ENCODE data around the gene PRPF38A. TPM values are rescaled to one million over a fixed set of nuclear protein-coding genes. Genes with fewer than 3 reads are reported as not detected.

The PRPF38A gene
- total RNA-seq, 1 experiment from 2014 or later, result 41.6 TPM

DNA sequence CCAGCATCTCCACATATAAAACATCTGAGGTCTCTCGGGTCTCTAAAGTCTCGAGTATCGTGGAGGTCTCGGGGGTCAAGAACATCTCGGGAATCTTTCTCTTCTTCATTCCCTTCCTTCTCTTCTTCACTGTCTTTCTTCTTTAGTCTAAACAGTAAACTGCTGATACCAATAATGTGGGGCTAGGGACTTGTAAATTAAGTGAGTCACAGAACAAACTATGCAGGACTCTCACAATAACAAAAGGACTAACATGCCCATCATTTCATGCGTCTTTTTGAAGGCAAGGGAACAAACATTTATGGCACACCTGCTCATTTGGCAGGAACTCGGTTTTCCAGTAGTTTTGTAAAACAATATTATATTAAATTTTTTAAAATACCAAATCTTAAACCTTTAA lies 32.4 kb downstream of the PRPF38A start:
- no TSS peak for BruUV-seq (replicated peaks)
- ChIA-PET CTCF (no interaction called here), POLR2A (no interaction called here)
- in situ Hi-C loops (cut with HindIII; ENCODE audit: low pct_unique_long_range_greater_than_20kb, low sequenced_read_pairs), result no loop called here
- ATAC-seq (no peak), DNase-seq (ENCODE audit: low read depth, low spot score) (no peak)
- intact Hi-C loops (cut with micrococcal nuclease; ENCODE audit: unreplicated experiment), result no loop called here
- TF ChIP-seq, protein P1, sequence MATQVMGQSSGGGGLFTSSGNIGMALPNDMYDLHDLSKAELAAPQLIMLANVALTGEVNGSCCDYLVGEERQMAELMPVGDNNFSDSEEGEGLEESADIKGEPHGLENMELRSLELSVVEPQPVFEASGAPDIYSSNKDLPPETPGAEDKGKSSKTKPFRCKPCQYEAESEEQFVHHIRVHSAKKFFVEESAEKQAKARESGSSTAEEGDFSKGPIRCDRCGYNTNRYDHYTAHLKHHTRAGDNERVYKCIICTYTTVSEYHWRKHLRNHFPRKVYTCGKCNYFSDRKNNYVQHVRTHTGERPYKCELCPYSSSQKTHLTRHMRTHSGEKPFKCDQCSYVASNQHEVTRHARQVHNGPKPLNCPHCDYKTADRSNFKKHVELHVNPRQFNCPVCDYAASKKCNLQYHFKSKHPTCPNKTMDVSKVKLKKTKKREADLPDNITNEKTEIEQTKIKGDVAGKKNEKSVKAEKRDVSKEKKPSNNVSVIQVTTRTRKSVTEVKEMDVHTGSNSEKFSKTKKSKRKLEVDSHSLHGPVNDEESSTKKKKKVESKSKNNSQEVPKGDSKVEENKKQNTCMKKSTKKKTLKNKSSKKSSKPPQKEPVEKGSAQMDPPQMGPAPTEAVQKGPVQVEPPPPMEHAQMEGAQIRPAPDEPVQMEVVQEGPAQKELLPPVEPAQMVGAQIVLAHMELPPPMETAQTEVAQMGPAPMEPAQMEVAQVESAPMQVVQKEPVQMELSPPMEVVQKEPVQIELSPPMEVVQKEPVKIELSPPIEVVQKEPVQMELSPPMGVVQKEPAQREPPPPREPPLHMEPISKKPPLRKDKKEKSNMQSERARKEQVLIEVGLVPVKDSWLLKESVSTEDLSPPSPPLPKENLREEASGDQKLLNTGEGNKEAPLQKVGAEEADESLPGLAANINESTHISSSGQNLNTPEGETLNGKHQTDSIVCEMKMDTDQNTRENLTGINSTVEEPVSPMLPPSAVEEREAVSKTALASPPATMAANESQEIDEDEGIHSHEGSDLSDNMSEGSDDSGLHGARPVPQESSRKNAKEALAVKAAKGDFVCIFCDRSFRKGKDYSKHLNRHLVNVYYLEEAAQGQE (IDR thresholded peaks at IDR 0.05; ENCODE audit: insufficient read depth in 1 of 2, low read depth in 2 of 2, low read length in 1 of 2), result no peak
- TF ChIP-seq SIN3A (IDR thresholded peaks at IDR 0.05; ENCODE audit: borderline replicate concordance, insufficient read depth, low read depth, low read length), result no peak
- TF ChIP-seq, protein P2, sequence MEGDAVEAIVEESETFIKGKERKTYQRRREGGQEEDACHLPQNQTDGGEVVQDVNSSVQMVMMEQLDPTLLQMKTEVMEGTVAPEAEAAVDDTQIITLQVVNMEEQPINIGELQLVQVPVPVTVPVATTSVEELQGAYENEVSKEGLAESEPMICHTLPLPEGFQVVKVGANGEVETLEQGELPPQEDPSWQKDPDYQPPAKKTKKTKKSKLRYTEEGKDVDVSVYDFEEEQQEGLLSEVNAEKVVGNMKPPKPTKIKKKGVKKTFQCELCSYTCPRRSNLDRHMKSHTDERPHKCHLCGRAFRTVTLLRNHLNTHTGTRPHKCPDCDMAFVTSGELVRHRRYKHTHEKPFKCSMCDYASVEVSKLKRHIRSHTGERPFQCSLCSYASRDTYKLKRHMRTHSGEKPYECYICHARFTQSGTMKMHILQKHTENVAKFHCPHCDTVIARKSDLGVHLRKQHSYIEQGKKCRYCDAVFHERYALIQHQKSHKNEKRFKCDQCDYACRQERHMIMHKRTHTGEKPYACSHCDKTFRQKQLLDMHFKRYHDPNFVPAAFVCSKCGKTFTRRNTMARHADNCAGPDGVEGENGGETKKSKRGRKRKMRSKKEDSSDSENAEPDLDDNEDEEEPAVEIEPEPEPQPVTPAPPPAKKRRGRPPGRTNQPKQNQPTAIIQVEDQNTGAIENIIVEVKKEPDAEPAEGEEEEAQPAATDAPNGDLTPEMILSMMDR (IDR thresholded peaks at IDR 0.05), result no peak
- TF ChIP-seq POLR2AphosphoS5 (IDR thresholded peaks at IDR 0.05; ENCODE audit: low read depth, low read length), result no peak
- no peak for TF ChIP-seq TCF7L2 (IDR thresholded peaks at IDR 0.05; ENCODE audit: low read depth, low read length)
- H3K9me3 ChIP-seq (ENCODE audit: control insufficient read depth, insufficient read depth, low read depth, low read length), result no peaks in the 10 kb centered on the region
- H3K4me3 ChIP-seq (ENCODE audit: low read depth in 2 of 2, low read length in 2 of 2), result no peak overlapping the region
- H3K4me1 ChIP-seq (ENCODE audit: control insufficient read depth, insufficient read depth, low read length), result no peaks in the 10 kb centered on the region
- H3K27ac ChIP-seq (ENCODE audit: low read length), result no peak overlapping the region
- peaks cover 14% of the 10 kb centered on the region for H3K36me3 ChIP-seq (ENCODE audit: control insufficient read depth, insufficient read depth, low read length)
- no peaks in the 10 kb centered on the region for H3K27me3 ChIP-seq (ENCODE audit: control insufficient read depth, insufficient read depth, low read length)

DNA sequence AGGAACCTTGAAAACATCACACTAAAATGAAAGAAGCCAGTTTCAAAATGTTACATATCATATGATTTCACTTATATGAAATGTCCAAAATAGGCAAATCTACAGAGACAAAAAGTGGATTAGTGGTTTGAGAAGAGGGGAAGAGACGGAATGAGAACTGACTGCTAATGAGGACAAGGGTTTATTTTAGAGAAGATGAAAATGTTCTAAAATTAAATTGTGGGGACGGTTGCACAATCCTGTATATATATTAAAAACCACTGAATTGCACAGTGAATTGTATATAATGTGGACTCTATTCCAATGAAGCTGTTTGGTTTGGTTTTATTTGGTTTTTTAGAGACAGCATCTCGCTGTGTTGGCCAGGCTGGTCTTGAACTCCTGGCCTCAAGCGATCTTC lies 35.6 kb downstream of the PRPF38A start:
- no peak overlapping the region for H3K27ac ChIP-seq (ENCODE audit: low read length)
- intact Hi-C loops (cut with micrococcal nuclease; ENCODE audit: unreplicated experiment), result no loop called here
- ChIA-PET POLR2A (no interaction called here), CTCF (no interaction called here)
- in situ Hi-C loops (cut with HindIII; ENCODE audit: low pct_unique_long_range_greater_than_20kb, low sequenced_read_pairs), result no loop called here
- no peak for ATAC-seq
- no TSS peak for BruUV-seq (replicated peaks)
- DNase-seq (ENCODE audit: low read depth, low spot score), result no peak
- H3K9me3 ChIP-seq (ENCODE audit: control insufficient read depth, insufficient read depth, low read depth, low read length), result no peaks in the 10 kb centered on the region
- H3K4me3 ChIP-seq (ENCODE audit: low read depth in 2 of 2, low read length in 2 of 2), result no peak overlapping the region
- H3K4me1 ChIP-seq (ENCODE audit: control insufficient read depth, insufficient read depth, low read length), result no peaks in the 10 kb centered on the region
- H3K36me3 ChIP-seq (ENCODE audit: control insufficient read depth, insufficient read depth, low read length), result peaks cover 6% of the 10 kb centered on the region
- TF ChIP-seq SIN3A (IDR thresholded peaks at IDR 0.05; ENCODE audit: borderline replicate concordance, insufficient read depth, low read depth, low read length) (no peak), POLR2AphosphoS5 (IDR thresholded peaks at IDR 0.05; ENCODE audit: low read depth, low read length) (no peak)
- TF ChIP-seq, protein P2 (IDR thresholded peaks at IDR 0.05), result no peak
- TF ChIP-seq, protein P1 (IDR thresholded peaks at IDR 0.05; ENCODE audit: insufficient read depth in 1 of 2, low read depth in 2 of 2, low read length in 1 of 2), result no peak
- no peaks in the 10 kb centered on the region for H3K27me3 ChIP-seq (ENCODE audit: control insufficient read depth, insufficient read depth, low read length)
